ENCODE data around the gene TMEM255B. TPM values are rescaled to one million over a fixed set of nuclear protein-coding genes. Genes with fewer than 3 reads are reported as not detected.

TMEM255B gene
- total RNA-seq, 1 experiment from 2014 or later = 7.7 TPM

GRCh38 chr13:113849546-113849945 lies 90.5 kb downstream of the TMEM255B start (continued):
- TF ChIP-seq EGR1 (IDR thresholded peaks at IDR 0.05; ENCODE audit: low read depth) = no peak
- TF ChIP-seq FOSL1 (IDR thresholded peaks at IDR 0.05; ENCODE audit: low read depth) = no peak
- no peak for TF ChIP-seq YY1 (IDR thresholded peaks at IDR 0.05; ENCODE audit: extremely low read depth, insufficient replicate concordance, low read depth, low read length)
- TF ChIP-seq ELF1 (IDR thresholded peaks at IDR 0.05; ENCODE audit: borderline replicate concordance, low read depth) = no peak
- no peak for TF ChIP-seq SRF (IDR thresholded peaks at IDR 0.05; ENCODE audit: low read depth)
- TF ChIP-seq EZH2 (IDR thresholded peaks at IDR 0.05) = no peak
- TF ChIP-seq, protein P1, sequence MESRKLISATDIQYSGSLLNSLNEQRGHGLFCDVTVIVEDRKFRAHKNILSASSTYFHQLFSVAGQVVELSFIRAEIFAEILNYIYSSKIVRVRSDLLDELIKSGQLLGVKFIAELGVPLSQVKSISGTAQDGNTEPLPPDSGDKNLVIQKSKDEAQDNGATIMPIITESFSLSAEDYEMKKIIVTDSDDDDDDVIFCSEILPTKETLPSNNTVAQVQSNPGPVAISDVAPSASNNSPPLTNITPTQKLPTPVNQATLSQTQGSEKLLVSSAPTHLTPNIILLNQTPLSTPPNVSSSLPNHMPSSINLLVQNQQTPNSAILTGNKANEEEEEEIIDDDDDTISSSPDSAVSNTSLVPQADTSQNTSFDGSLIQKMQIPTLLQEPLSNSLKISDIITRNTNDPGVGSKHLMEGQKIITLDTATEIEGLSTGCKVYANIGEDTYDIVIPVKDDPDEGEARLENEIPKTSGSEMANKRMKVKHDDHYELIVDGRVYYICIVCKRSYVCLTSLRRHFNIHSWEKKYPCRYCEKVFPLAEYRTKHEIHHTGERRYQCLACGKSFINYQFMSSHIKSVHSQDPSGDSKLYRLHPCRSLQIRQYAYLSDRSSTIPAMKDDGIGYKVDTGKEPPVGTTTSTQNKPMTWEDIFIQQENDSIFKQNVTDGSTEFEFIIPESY (IDR thresholded peaks at IDR 0.05; ENCODE audit: extremely low read depth, insufficient replicate concordance, low read length) = no peak

DNA sequence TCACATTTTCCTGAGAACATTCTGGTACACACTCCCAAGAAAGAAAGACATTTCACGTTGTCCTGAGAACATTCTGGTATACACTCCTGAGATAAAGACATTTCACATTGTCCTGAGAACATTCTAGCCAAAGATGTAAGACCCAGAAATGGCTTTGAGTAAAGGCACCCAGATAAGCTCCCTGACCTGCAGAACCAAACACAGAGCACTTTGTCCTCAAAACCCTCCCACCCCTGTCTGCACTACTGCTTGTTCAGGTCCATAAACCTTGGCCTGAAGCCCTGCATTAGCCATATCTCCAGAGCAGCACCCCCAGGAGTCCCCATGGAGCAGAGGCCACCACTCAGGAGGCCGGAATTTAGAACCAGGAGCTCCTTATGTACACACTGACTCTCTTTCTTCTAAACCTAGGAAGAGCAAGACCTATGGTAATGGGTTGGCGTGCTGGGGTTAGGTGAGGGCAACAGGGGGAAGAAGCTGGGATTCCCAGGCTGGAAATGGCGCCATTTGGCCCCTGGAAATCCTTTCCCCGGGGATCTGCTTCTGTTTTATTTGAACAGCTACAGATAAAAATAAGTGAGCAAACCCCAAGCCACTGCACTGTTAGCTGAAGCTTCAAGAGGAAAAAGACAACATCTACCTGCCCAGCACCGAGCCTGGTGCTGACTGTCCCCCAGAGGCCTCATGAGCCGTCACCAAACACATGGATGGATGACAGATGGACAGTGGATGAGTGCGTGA lies 91.1 kb downstream of the TMEM255B start:
- TF ChIP-seq EGR1 (IDR thresholded peaks at IDR 0.05; ENCODE audit: low read depth) (no peak), FOSL1 (IDR thresholded peaks at IDR 0.05; ENCODE audit: low read depth) (no peak), YY1 (IDR thresholded peaks at IDR 0.05; ENCODE audit: extremely low read depth, insufficient replicate concordance, low read depth, low read length) (no peak), CBX3 (IDR thresholded peaks at IDR 0.05; ENCODE audit: low read depth) (no peak), TCF7L2 (IDR thresholded peaks at IDR 0.05; ENCODE audit: borderline replicate concordance, extremely low read depth, insufficient read depth, insufficient read length) (no peak), ATF3 (IDR thresholded peaks at IDR 0.05) (no peak), SIN3A (IDR thresholded peaks at IDR 0.05; ENCODE audit: low read depth) (no peak), POLR2AphosphoS5 (IDR thresholded peaks at IDR 0.05; ENCODE audit: low read depth, low read length) (no peak), POLR2A (IDR thresholded peaks at IDR 0.05; ENCODE audit: borderline replicate concordance, extremely low read depth, insufficient read depth, insufficient read length) (no peak), JUND (IDR thresholded peaks at IDR 0.05) (no peak)
- TF ChIP-seq, protein P2, sequence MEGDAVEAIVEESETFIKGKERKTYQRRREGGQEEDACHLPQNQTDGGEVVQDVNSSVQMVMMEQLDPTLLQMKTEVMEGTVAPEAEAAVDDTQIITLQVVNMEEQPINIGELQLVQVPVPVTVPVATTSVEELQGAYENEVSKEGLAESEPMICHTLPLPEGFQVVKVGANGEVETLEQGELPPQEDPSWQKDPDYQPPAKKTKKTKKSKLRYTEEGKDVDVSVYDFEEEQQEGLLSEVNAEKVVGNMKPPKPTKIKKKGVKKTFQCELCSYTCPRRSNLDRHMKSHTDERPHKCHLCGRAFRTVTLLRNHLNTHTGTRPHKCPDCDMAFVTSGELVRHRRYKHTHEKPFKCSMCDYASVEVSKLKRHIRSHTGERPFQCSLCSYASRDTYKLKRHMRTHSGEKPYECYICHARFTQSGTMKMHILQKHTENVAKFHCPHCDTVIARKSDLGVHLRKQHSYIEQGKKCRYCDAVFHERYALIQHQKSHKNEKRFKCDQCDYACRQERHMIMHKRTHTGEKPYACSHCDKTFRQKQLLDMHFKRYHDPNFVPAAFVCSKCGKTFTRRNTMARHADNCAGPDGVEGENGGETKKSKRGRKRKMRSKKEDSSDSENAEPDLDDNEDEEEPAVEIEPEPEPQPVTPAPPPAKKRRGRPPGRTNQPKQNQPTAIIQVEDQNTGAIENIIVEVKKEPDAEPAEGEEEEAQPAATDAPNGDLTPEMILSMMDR (IDR thresholded peaks at IDR 0.05 in 2 of 3, conservative IDR thresholded peaks at IDR 0.05 in 1 of 3; ENCODE audit: borderline replicate concordance in 1 of 3, insufficient read depth in 1 of 3, low read depth in 2 of 3, low read length in 2 of 3) = no peak
- Histone ChIP-seq H3K27ac (ENCODE audit: low read depth, low read length) (no peak overlapping the region), H3K9ac (ENCODE audit: low read length) (no peak overlapping the region), H3K9me2 (ENCODE audit: insufficient read depth) (no peaks in the 10 kb centered on the region), H3K9me3 (ENCODE audit: control insufficient read depth in 1 of 2, insufficient read depth in 1 of 2, low read depth in 1 of 2, low read length in 2 of 2) (no peaks in the 10 kb centered on the region), H3K4me2 (ENCODE audit: low read length) (peak overlapping the region; percentile 53; the same call in 1 of the 2 replicates), H3K4me1 (ENCODE audit: control insufficient read depth in 1 of 2, insufficient read depth in 2 of 2, low read length in 2 of 2) (peaks cover 13 to 25% of the 10 kb centered on the region in 2 experiments), H4K20me1 (ENCODE audit: insufficient read depth) (no peaks in the 10 kb centered on the region), H3K79me2 (ENCODE audit: insufficient read depth, low read length) (peaks cover 85% of the 10 kb centered on the region), H3K4me3 (replicated peaks in 1 of 2; ENCODE audit: low read depth in 1 of 2, low read length in 2 of 2) (no peak overlapping the region), H3K36me3 (ENCODE audit: control insufficient read depth in 1 of 2, insufficient read depth in 2 of 2, low read length in 2 of 2) (peaks cover 0 to 12% of the 10 kb centered on the region in 2 experiments; a peak in 2 of 4 replicates), H3K27me3 (ENCODE audit: insufficient read depth, low read length) (no peaks in the 10 kb centered on the region), H2AFZ (ENCODE audit: low read depth, low read length, poor library complexity, severe bottlenecking) (no peak overlapping the region)
- ATAC-seq (no peak), DNase-seq (ENCODE audit: low read depth, low spot score) (no peak)
- RAD21 ChIA-PET (ENCODE audit: low non-redundant PET in 1 of 2, low total read pairs in 2 of 2, uncharacterized antibody in 2 of 2, unreplicated experiment in 2 of 2) = no interaction called here
- POLR2A ChIA-PET = interaction anchor here (0.6 kb wide), 1 partner anchor 543 kb away, joined by 3 read pairs; no protein-coding TSS in a partner anchor
- CTCF ChIA-PET = no interaction called here
- intact Hi-C loops (cut with micrococcal nuclease) = no loop called here
- BruUV-seq (replicated peaks) = no TSS peak
